GM11168 (cell line): ENCODE measurements around the gene DSCAML1.

Experiments
- in situ Hi-C: fragments of 300-500 bp; cut with MboI; formaldehyde crosslinking; loops from one replicate; pipeline ENCODE4 v1.12.0; 2022; ENCODE audit warnings: low sequenced_read_pairs; ENCODE audit not compliant: unreplicated experiment

The DSCAML1 gene

GRCh38 chr11:117706322-117706814, 90.6 kb downstream of the DSCAML1 start:
- in situ Hi-C loops = no loop called here

- in situ Hi-C loops = no loop called here
Observed at GRCh38 chr11:117705866-117706265, 91.2 kb downstream of the DSCAML1 start.

- in situ Hi-C loops = no loop called here
Observed at GRCh38 chr11:117704395-117705100, 92.5 kb downstream of the DSCAML1 start.

GRCh38 chr11:117702946-117703598, 93.9 kb downstream of the DSCAML1 start:
- in situ Hi-C loops = no loop called here

GRCh38 chr11:117701781-117702180, 95.2 kb downstream of the DSCAML1 start:
- in situ Hi-C loops = no loop called here

- in situ Hi-C loops = no loop called here
Observed at GRCh38 chr11:117700551-117700950, 96.5 kb downstream of the DSCAML1 start.

GRCh38 chr11:117697319-117697718, 99.7 kb downstream of the DSCAML1 start:
- in situ Hi-C loops = no loop called here

- in situ Hi-C loops = no loop called here
Observed at GRCh38 chr11:117696540-117696939, 100.5 kb downstream of the DSCAML1 start.

GRCh38 chr11:117693344-117693743, 103.7 kb downstream of the DSCAML1 start:
- in situ Hi-C loops = no loop called here

GRCh38 chr11:117691516-117691915, 105.5 kb downstream of the DSCAML1 start:
- in situ Hi-C loops = no loop called here

GRCh38 chr11:117691218-117691514, 105.8 kb downstream of the DSCAML1 start:
- in situ Hi-C loops = no loop called here

GRCh38 chr11:117690484-117691217, 106.4 kb downstream of the DSCAML1 start:
- in situ Hi-C loops = no loop called here

- in situ Hi-C loops = no loop called here
Observed at GRCh38 chr11:117688255-117688797, 108.7 kb downstream of the DSCAML1 start.

GRCh38 chr11:117687776-117688175, 109.2 kb downstream of the DSCAML1 start:
- in situ Hi-C loops = no loop called here

- in situ Hi-C loops = no loop called here
Observed at GRCh38 chr11:117686711-117687110, 110.3 kb downstream of the DSCAML1 start.

- in situ Hi-C loops = no loop called here
Observed at GRCh38 chr11:117685566-117685965, 111.5 kb downstream of the DSCAML1 start.

- in situ Hi-C loops = no loop called here
Observed at GRCh38 chr11:117684731-117685130, 112.3 kb downstream of the DSCAML1 start.

- in situ Hi-C loops = no loop called here
Observed at GRCh38 chr11:117684111-117684510, 112.9 kb downstream of the DSCAML1 start.

GRCh38 chr11:117681438-117681837, 115.6 kb downstream of the DSCAML1 start:
- in situ Hi-C loops = no loop called here

- in situ Hi-C loops = no loop called here
Observed at GRCh38 chr11:117679461-117679860, 117.6 kb downstream of the DSCAML1 start.
